ENCODE results near the gene HCN4. TPM values are rescaled to one million over a fixed set of nuclear protein-coding genes. Genes with fewer than 3 reads are reported as not detected.
"Not testable (repeated sequence)": the region's sequence is repeated elsewhere in the genome, so short reads cannot be mapped to it uniquely, and the experiment has no call there.

Gene HCN4
- polyA plus RNA-seq = under 1 TPM; under 0.01 to 0.05 (median 0.04) TPM

DNA sequence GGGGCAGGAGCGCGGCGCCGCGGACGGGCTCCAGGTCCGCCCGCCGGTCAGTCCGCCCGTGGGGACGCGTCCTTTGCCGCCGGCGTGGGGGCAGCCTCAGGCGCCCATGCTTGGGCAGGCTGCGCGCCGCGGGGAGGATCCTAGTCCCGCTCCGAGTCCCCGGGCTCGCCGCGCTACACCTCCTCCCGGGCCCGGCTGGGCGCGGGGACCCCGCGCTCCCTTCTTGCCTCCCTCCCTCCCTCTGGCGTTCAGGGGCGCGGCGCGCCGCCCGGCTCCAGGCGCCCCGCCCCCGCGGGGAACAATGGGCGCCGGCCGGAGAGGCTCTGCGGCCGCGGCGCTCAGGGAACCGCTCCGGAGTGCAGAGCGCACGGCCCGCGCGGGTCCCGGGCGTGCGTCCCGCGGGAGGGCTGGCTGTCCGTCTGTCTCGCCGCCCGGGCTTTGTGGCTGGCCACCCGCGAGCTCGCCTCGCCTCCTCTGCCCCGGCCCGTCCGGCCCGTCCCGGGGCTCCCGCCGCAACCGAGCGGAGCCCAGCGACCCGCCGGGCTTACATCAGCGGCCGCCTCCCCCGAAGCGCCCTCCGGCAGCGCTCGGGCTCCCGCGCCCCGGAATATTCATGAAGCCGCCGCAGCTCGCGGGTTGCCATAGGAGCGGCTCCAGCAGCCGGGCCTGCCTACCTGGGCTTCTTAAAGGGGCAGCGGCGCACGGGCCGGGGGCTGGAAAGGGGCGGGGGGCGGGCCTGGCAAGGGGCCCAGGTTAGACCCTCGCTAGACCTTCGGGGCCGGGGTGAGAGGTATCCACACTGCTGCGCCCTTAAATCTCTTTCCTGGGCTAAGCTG is at the start of gene HCN4:
Gene HCN4 (minus strand): TSS at position 658 of the 836 bp plus-strand sequence. CDS start 688 bp downstream, outside the sequence.
- H3K27ac ChIP-seq (ENCODE audit: low read depth, low read length) = no peak within 1 kb of the TSS
- WGBS, 3 donors = 1% methylated on average over 71 to 103 of the region's 109 CpGs

DNA sequence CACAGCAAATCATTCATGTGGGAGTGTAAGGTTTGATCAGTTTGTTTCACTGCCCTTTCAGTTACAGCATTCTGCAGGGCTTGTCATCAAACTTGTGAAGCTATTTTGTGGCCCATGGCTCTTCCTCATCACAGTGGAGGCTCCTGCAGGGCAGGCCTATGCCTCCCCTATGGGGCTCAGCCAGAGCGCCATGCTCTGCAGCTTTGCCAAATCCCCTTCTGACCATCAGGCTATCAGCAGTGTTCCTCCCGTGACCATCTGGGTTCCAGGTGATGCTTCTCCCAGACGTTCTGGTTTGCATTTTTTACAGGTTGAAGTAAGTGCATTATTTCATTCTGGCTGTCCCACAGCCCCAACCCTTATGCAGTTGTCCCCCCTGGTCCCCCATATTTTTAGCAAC is 46.1 kb upstream of the HCN4 start:
- no peak overlapping the region for H3K27ac ChIP-seq (ENCODE audit: low read depth, low read length)
- 56 to 76% (median 72%) methylated on average over 3 of the region's 3 CpGs for WGBS, 3 donors

DNA sequence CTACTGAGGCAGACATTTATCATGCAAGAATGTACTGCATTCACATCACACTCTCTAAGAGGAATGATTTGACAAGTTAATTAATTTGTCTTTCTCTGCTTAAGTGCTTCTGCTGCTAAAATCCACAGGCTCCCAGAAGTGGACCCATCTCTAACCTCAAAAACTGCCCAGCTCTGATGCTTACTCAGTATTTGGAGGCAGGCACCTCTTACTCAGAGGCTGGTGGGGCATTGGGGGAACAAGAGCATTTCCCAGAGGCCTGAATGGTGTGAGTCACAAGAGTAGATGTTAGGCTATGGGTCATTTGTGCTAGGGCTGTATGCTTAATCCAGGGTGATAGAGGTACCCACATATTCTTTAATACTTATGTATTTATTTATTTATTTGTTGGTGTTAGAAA is 34.4 kb upstream of the HCN4 start:
- no peak overlapping the region for H3K27ac ChIP-seq (ENCODE audit: low read depth, low read length)

DNA sequence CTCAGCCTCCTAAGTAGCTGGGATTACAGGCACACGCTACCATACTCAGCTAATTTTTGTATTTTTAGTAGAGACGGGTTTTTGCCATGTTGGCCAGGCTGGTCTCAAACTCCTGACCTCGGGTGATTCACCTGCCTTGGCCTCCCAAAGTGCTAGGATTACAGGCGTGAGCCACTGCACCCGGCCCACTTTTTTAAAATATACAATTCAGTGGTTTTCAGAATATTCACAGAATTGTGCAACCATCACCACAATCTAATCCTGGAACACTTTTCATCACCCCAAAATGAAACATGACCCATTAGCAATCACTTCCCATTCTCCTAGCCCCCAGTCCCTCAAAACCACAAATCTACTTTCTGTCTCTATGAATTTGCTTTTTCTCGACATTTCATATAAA is 31.5 kb upstream of the HCN4 start:
- 59 to 78% (median 60%) methylated on average over 6 of the region's 6 CpGs for WGBS, 3 donors
- not testable (repeated sequence) for H3K27ac ChIP-seq (ENCODE audit: low read depth, low read length)

DNA sequence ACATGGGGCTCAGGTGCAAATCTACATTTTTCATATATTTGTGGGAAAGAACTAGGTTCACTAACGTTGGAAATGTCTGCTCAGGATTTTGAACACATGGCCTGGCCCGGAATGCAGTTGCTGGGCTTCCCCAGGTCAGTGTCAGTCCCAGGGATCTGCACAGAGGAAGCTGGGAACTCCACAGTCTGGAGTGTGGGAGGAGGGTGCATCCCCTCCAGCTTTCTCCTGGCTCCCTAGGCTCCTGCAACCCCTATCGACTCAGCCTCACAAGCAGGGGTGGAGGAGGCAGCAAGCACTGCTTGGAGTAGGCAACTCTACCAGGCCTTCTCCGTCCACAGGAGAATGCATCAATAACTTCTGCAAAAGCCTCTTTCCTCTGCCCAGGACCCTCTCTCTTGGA is 30.1 kb upstream of the HCN4 start:
- H3K27ac ChIP-seq (ENCODE audit: low read depth, low read length) = no peak overlapping the region
- 61 to 75% (median 62%) methylated on average over 4 of the region's 4 CpGs for WGBS, 3 donors

DNA sequence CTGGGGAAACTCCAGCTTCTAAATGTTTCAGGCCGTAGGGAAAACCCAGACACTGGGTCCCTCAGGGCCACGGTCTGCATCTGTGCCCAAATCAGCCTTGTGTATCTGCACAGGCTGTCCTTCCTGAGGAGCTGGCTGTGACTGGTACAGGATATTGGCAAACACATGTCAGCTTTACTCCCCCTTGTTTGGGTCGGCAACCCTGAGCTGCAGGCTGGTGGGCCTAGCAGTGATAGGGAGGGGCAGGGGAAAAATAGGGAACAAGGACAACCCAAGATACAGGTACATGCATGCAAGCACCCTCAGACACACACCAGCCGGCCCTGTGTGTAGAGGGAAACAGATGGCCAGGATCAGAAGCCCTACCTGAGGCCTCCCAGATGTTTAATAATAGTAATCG is 28.7 kb upstream of the HCN4 start:
- H3K27ac ChIP-seq (ENCODE audit: low read depth, low read length) = no peak overlapping the region
- 50 to 57% (median 50%) methylated on average over 5 of the region's 5 CpGs for WGBS, 3 donors

DNA sequence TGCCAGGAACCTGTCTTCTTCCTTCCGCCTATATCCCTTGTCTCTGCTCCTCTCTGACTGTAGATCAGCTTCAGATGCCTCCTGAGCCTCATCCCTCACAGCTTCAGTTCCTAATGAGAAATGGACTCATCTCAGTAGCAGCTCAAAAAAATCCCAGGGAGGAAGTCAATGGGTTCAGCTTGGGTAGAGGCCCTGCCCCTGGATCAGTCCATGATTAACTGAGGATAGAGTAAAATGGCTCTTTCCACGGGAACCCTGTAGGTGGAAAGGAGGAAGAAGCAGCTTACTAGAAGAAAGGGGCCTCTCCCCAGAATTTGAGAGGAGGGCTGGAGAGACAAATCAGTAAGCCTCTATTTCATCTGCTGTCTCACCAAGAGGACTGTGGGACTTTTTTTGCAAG is 26.9 kb upstream of the HCN4 start:
- no peak overlapping the region for H3K27ac ChIP-seq (ENCODE audit: low read depth, low read length)
- WGBS, 3 donors = 83 to 90% (median 88%) methylated on average over 2 of the region's 2 CpGs

DNA sequence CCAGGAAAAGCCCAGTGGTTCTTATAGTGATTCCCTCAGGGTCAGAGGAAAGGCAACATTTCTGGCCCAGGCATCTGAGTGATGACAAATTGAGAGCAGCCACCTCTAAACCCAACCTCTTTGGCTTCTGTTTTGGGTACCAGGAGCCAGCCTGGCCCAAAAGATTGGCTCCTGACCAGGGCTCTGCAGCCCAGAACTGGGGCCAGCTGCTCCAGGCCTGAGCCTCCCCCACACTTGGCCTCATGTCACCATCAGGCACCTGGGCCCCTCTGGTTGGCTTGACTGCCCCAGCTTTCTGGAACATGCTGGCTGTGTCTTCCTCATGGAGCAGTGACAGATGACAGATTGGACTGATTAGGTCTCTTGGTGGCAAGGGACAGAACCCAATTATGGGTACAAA is 26.0 kb upstream of the HCN4 start:
- H3K27ac ChIP-seq (ENCODE audit: low read depth, low read length) = no peak overlapping the region

DNA sequence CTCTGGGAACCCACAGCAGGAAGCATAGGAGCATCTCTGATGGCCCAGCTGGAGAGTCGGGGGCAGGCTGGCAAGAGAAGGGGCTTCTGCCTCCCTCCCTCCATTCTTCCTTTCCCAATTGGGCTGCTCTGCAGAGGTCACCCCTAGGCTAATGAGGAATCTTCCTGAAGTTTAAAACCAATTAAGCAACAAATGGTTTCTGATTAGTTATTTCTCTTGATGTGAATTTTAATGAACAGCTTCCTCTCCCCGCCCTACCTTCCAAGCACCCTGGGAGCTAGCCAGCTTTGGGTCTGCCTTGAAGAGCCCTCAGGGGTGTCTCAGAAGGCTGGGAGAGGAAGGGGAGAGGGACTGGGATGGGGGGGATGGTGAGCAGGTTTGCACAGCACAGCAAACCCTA is 24.6 kb upstream of the HCN4 start:
- 62 to 78% (median 72%) methylated on average over 2 of the region's 2 CpGs for WGBS, 3 donors
- H3K27ac ChIP-seq (ENCODE audit: low read depth, low read length) = no peak overlapping the region

DNA sequence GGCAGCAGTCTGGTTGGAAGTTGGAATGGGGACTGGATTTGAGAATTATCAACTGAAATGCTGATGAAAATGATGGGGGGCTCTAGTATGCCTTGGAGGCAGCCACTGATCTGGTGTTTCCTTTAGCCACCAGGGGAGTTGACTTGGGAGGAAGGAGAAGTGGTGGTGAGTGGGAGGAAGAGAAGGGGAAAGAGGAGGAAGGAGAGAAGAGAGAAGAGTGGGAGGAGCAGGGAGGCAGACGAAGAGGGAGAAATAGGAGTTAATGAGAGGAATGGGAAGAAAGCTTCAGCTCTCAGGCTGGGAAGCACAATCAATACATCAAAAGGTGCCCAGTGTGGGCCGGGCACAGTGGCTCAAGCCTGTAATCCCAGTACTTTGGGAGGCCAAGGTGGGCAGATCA is 23.3 kb upstream of the HCN4 start:
- H3K27ac ChIP-seq (ENCODE audit: low read depth, low read length) = no peak overlapping the region
- 46 to 80% (median 68%) methylated on average over 2 of the region's 2 CpGs for WGBS, 3 donors

DNA sequence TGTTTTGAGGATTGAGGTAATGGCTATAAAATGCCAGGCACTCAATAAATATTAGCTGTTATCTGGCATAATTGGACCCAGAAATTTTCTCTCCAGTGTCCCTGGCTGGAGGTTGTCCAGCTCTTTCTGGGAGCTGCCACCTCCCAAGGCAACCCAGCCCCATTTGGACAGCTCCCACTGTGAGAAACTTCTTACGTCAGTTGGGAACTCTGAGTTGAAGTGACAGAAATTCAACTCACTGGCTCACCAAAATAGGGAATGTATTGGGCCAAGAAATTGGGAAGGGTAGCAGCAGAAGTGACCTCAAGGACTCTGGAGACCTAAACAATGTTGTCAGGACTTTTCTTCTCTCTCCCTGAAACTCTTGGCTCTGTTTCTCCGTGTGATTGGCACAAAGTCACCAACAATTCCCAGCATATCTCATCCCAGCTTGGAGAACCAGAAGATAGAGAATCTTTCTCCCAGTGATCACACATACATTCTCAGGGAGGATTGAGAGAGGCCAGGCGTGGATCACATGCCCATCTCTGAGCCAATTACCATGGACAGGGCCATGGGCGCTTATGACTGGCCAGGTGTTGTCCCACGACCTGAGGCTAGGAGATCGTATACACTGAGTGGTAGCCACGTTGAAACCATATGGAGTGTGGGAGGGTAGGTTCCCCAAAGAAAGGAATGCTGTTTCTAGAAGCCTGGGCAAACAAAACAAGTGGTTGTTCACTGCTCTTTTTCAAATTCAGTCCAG is 22.5 kb upstream of the HCN4 start:
- H3K27ac ChIP-seq (ENCODE audit: low read depth, low read length) = no peak overlapping the region
- WGBS, 3 donors = 58 to 61% (median 59%) methylated on average over 7 of the region's 7 CpGs

DNA sequence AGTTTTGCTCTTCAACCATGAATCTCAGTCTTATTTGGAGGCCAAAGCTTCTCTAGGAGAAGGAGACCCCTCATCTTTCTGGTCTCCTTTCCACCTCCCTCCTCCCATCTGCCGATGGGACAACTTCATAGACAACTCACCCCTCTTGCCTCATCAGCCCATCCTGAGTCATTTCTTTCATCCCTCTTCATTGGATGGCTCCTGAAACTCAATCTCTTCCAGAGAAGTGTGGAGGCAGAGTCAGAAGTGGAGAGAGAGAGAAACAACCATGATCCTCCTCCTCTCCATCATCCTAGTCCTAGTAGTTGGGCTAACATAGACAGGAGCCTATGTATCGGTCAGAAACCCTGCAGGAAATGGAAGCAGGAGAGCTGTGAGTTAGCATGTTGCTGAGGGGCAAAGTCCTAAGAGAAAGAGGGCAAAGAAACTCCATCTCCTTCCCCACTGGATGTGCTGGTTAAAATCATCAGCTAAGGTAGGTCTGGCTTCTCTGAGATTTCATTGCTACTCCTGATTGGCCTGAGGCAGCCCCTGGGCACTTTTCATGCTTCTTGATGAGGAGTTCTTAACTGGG is 21.3 kb upstream of the HCN4 start:
- WGBS, 3 donors = 77 to 91% (median 78%) methylated on average over 2 of the region's 2 CpGs
- H3K27ac ChIP-seq (ENCODE audit: low read depth, low read length) = no peak overlapping the region

DNA sequence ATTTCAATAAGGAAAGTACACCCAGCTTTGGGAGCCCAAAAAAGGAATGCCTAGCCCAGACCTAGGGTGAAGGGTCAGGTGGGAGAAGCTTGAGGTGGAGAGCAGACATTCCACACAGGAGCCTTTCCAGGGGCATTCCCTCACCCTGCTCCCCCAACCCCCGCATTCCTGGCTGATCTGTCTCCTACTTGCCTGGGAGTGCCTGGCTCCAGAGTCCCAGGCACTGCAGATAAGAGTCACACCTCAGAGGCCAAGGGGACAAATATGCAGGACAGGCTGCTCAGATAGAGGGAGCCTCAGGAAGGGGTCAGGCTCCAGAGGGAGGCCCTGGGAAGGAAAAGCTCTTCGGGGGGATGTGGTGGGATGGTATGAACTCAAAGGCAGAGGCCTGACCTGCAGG is 20.8 kb upstream of the HCN4 start:
- H3K27ac ChIP-seq (ENCODE audit: low read depth, low read length) = no peak overlapping the region
- WGBS, 3 donors = 28 to 54% (median 40%) methylated on average over 2 of the region's 2 CpGs

DNA sequence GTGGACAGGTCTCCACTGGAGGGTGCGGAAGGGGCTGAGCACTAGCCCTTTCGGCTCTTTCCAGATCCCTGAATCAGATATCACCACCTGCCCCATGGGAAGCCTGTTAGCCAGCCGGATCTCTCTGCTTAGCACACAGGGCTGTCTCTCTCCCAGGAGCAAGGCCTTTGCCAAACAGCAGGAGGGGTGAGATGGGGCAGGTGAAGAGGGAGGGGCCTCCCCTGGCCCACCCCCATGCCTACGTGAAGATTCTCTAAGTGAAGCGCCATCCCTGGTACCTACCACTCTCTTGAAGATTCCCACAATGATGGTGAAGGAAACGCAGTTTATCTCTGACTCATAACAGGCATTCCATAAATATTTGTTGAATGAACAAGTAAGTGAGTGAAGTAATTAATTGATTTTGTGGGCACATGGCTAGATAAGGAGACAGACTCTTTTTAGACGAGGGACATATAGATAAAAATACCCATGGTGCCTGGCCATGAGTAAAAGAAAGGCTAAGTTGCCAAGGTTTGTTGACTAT is 19.6 kb upstream of the HCN4 start:
- WGBS, 3 donors = 36 to 61% (median 55%) methylated on average over 7 of the region's 7 CpGs
- no peak overlapping the region for H3K27ac ChIP-seq (ENCODE audit: low read depth, low read length)

DNA sequence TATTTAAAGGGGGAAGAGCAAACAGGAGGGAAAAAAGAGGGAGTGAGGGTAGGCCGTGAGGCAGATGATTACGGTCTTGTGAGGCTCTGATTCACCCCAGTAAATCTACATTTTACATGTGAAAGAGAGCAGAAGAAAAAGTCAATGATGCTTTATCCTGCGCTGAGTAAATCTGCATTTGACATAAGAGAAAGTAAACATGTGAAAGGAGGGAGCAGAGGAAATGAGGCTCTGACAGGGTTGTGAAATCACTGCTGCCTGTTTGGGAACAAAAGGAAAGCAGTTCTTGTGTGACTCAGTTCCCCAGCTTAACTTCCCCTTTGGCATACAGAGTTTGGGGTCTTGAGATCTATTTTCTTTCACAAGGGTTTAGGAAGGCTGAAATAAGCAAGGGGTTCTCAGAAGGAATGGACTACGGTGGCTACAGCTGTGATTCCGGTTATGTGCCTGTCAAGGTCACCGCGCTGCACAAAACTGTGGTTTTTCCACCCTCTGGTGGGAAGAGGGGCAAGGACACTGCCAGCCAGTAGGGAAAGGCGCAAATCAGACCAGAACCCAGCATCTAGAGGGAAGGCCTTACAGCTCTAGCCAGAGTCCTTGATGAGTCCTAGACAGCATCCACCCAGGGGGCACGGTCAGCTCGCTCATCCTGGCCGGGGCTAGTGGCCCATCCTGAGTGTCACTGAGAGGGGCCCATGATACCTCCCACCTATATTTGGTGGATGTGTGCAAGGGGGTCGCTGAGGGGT is 18.9 kb upstream of the HCN4 start:
- H3K27ac ChIP-seq (ENCODE audit: low read depth, low read length) = no peak overlapping the region
- 67 to 79% (median 74%) methylated on average over 12 of the region's 12 CpGs for WGBS, 3 donors

DNA sequence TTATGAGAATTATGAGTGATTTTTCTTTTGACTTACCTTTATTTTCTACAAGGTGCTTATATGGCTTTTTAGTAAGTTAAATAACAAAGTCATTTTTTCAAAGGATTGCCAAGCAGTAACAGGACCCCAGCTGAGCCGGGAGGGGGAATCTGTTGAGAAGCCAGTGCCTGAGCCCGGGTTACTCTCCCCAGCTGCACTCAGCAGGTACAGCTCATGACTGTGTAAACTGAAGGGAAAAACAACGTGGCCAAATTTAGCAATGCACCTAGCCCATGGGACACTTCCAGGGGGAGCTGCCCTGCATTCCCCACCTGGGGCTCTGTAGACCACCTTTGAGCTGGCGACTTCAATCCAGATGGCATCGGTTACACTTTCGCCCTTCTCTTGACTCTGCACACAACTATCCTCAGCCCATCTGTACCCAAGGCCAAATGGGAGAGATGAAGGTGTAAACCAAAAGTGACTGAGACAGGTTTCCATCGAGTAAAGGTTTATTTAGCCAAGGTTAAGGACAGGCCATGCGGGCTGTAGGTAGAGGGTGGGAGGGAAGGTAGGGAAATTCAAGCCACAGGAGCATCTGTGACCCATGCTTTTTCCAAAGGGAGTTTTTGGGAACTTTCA is 18.2 kb upstream of the HCN4 start:
- no peak overlapping the region for H3K27ac ChIP-seq (ENCODE audit: low read depth, low read length)
- 52 to 65% (median 63%) methylated on average over 8 of the region's 8 CpGs for WGBS, 3 donors

DNA sequence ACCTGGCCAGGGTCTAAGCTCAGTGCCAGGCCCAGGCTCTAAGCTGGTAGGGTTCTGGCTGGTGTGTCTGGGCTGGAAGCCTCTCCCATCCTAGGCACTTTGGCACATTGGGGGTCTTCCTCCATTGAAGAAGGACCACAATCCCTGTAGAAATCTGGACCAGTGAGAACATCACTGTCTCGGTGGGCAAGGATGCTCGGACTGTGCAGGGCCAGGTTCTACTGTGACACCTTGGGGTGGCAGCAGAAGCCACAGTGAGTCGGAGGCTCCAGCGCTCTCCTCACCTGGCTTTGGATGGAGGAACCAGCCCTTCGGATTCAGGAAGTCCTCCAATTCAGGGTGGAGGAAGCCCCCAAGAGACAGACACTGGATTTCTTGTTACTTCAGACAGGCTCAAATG is 17.5 kb upstream of the HCN4 start:
- 80 to 85% (median 84%) methylated on average over 5 of the region's 5 CpGs for WGBS, 3 donors
- H3K27ac ChIP-seq (ENCODE audit: low read depth, low read length) = no peak overlapping the region

DNA sequence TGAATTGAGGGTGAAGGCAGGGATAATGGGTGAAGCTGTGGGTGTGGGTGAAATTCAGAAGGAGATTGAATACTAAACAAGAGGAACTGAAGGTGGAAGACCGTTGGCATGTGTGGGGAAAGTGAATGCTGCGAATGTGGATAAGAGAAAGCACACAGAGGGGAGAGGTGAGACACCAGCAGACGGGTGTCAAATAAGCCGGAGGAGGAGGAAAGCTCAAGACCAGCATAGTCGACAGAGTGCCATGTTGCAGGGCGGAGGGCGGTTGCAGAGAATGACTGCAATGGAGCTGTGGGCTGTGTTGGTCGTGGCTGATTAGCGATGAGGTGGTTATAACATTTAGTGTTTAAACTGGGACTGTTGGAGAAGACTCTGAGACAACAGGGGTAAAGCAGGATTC is 16.4 kb upstream of the HCN4 start:
- 76 to 87% (median 83%) methylated on average over 9 of the region's 9 CpGs for WGBS, 3 donors
- no peak overlapping the region for H3K27ac ChIP-seq (ENCODE audit: low read depth, low read length)

Data from adipose tissue (tissue), 3 donors.